GM12892 (cell line): ENCODE data around the gene IRS2.

Experiments used
- DNase-seq: peaks from one replicate; pipeline ENCODE4 v3.0.0; 2011; ENCODE audit not compliant: insufficient read length
- FAIRE-seq: peaks from 2 replicates; lab custom pipeline; 2011; peaks lifted over from hg19 to GRCh38; lab: Jason Lieb, UNC
- POLR2A ChIP-seq: IDR thresholded peaks from 2 replicates; pipeline ENCODE4 v1.6.1; 2011; ENCODE audit warnings: low read depth, low read length, control low read depth
- POLR2AphosphoS5 ChIP-seq: IDR thresholded peaks from 2 replicates; pipeline ENCODE4 v1.6.1; 2011; ENCODE audit warnings: low read depth, low read length, control low read depth
- TAF1 ChIP-seq: IDR thresholded peaks from 2 replicates; pipeline ENCODE4 v1.6.1; 2011; ENCODE audit warnings: low read depth, mild to moderate bottlenecking, control low read depth, low read length, borderline replicate concordance

Gene IRS2

GRCh38 chr13:109794095-109794494 is 7.7 kb upstream of the IRS2 start:
- TF ChIP-seq TAF1 (no peak), POLR2A (no peak), POLR2AphosphoS5 (no peak)
- DNase-seq: no peak
- FAIRE-seq: no peak

DNA sequence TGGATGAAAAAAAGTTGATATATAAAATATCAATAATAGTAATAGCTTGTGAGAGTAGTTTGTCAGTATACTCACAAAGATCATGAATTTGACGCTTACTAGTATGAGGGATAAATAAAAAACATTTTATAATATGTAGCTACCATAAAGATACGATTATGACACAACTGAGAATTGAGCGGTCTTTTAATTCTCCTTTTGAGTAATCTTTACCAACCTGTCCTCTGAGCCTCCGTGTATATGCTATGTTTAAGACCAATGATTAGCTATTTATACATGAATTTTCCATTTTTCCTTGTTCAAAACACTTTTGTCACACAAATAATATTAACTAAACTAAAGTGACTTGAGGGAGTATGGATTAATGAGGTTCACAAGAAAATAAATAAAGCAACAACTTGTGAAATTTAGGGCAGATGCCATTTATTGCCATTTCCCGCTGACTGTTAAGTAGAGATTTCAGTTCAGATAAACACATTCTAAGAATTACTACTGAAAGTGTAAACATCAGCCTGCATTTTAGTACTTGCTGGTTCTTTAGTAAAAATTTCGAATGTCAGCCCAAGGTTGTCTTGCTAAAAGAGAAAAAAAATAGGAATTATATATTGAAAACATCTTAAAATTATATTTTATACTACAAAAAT is 6.2 kb upstream of the IRS2 start:
- DNase-seq (no peak), FAIRE-seq (no peak)
- TF ChIP-seq TAF1 (no peak), POLR2A (no peak)

- TF ChIP-seq TAF1: no peak
- TF ChIP-seq POLR2AphosphoS5: no peak
- no peak for TF ChIP-seq POLR2A
- DNase-seq (no peak), FAIRE-seq (no peak)
These were observed 4.7 kb upstream of the IRS2 start for GRCh38 chr13:109790942-109791605.

GRCh38 chr13:109790086-109790485 is 3.7 kb upstream of the IRS2 start:
- no peak for TF ChIP-seq POLR2A
- TF ChIP-seq POLR2AphosphoS5: no peak
- no peak for TF ChIP-seq TAF1
- DNase-seq: no peak
- FAIRE-seq: no peak

GRCh38 chr13:109789262-109789661 is 2.9 kb upstream of the IRS2 start:
- no peak for FAIRE-seq
- TF ChIP-seq POLR2AphosphoS5: no peak
- TF ChIP-seq POLR2A: no peak
- no peak for TF ChIP-seq TAF1
- DNase-seq: no peak

- no peak for FAIRE-seq
- no peak for DNase-seq
- TF ChIP-seq POLR2A (no peak), POLR2AphosphoS5 (no peak), TAF1 (no peak)
These were observed 2.2 kb upstream of the IRS2 start for GRCh38 chr13:109788372-109789111.

DNA sequence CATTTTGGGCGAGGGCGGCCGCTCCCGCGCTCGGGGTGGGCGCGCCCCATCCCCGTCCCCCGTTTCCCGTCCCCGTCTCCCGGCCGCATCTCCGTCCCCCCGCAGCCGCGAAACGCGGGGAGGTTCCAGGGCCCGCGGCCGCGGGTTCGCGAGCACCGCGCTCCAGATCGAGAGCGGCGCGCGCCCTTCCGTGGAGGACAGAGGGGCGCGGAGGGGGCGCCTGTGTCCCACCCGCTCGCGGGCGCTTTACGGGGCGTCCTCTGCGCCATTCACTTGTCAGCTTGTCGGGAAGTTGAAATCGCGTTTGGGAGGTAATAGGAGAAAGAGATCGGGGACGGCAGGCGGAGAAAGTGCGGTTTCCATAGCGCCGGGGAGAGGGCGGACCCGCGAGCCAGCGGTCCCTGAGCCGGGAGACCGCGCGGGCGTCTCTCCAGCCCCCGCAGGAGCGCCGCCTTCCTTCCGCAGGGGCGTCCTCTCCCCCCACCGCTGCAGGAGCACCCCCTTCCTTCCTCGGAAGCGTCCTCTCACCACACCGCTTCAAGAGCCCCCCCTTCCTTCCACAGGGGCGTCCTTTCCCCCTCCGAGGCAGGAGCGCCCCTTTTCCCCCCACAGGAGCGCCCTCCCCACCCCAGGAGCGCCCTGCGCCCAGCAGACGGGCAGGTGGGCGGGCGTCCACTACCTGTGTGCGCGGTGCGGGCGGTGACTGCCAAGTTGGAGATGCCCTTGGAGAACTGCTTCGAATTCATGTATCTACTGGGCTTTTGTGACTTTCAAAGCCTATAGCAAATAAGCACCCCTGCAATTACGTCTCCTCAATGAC is 962 bp upstream of the IRS2 start:
- TF ChIP-seq POLR2A (no peak), TAF1 (no peak), POLR2AphosphoS5 (no peak)
- DNase-seq: no peak

DNA sequence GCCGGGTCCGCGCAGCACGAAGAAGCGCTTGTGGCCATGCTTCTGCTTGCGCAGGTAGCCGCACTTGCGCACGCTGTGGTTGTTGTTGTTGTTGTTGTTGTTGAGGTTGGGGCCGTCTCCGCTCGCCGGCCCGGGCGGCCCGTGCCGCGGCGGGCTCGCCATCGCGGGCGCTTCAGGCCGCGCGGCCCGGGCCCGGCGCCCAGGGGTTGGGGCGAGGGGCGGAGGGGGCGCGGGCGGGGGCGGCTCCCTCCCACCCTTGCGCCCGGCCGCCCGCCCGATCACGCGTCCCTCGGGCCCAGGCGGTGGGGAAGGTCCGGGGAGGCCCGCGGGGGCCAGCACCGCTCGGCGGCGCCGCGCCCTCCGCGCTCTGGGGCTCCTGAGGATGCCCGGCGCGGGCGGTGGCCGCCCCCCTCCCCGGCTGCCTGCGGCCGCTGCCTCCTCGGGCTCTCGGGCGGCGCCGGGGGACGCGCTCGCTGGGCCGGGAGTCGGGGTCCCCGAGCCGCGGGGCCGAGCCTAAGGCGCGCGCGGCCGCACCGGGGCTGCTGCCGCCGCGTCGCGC is 412 bp downstream of the IRS2 start:
- FAIRE-seq: no peak
- DNase-seq: no peak
- TF ChIP-seq TAF1 (no peak), POLR2AphosphoS5 (no peak), POLR2A (no peak)

More for the DNA sequence above, 962 bp upstream of the IRS2 start:
- FAIRE-seq: no peak

DNA sequence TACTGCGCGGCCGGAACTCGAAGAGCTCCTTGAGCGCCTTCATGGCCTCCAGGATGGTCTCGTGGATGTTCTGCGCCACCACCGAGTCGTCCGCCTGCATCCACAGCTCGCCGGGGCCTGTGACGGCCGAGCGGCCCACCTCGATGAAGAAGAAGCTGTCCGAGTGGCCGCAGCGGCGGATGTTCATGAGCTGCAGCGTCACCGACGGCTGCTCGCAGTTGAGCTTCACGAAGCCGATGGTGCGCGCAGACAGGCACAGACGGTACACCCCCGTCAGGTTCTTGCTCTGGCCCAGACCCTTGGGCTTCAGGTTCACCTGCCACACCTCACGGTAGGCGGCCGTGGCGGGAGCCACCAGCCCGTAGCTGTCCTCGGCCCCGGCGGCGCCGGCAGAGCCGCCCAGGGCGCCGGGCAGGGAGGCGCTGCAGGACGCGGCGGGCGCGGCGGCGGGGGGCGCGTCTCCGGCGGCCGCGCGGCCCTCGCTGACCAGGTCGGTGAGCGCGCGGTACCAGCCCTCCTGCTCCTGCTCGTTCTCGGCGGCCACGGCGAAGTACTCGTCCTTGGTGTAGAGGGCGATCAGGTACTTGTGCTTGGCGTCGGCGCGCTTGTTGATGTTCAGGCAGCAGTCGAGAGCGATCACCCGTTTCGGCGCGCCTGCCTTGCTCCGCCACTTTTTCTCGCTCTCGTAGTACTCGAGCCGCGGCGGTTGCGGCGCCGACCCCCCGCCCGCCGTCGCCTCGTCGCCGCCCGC is 1.1 kb downstream of the IRS2 start:
- TF ChIP-seq POLR2A: no peak
- no peak for TF ChIP-seq TAF1
- TF ChIP-seq POLR2AphosphoS5: no peak
- FAIRE-seq: no peak
- DNase-seq: no peak

DNA sequence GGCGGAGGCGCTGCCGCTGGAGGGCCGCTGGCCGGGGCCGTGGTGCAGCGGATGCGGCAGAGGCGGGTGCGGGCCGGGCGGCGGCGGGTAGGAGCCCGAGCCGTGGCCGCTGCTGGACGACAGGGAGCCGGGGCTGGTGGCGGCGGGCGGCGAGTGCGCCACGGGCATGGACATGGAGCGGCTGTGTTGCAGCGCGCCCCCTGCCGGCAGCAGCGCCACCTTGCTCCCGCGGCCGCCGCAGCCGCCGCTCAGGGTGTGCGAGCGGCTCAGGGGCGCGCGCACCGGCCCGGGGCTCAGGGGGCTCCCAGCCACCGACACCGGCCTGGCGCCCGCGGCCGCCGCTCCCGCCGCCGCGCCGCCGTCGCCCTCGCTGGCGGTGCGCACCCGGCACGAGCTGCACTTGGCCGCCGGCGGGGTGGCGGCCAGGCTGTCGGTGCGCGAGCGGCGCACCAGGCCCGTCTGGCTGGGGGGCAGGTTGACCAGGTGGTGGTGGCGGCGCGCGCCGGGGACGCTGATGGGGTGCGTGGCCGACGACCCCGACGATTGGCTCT is 1.7 kb downstream of the IRS2 start:
- no peak for FAIRE-seq
- no peak for TF ChIP-seq POLR2AphosphoS5
- TF ChIP-seq TAF1: no peak
- TF ChIP-seq POLR2A: no peak
- DNase-seq: no peak
